ENCODE measurements around the gene WDR82.

The WDR82 gene

DNA sequence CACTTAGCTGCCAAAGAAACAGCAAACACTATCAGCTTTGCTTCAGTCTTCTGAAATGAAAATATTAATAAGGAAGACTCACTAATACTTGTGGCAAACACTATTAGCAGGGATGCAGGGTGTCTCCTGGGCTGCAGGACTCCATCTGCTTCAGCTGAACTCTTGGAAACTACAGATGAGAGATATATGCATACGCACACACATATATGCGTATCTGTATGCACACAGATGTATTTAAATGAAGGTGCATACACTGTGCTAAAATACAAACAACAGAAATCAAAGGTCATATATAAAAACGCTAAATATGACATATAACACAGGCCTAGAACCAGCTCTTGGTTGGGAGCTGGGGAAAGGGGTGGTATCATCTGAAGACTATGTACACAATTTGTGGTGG is 22.3 kb downstream of the WDR82 start:
- DNase-seq (ENCODE audit: low read depth in 2 of 2), result no peak

DNA sequence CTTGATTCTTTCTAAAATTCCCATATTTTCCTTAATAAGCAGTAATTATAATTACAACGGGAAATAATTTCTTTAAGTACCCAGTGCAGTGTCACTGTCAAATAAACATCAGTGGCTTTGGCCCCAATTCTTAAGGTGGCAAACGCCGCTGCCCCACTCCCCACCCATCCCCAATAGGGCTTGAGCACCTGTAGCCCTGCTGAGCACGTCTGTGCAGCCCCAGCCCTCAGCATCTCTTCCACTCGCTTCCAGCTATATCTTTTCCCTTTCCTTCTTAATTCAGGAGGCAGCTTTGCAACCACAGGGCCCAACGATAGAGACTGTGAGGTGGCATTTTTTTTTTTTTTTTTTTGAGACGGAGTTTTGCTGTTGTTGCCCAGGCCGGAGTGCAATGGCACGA is 23.8 kb downstream of the WDR82 start:
- DNase-seq (ENCODE audit: low read depth in 2 of 2), result no peak

DNA sequence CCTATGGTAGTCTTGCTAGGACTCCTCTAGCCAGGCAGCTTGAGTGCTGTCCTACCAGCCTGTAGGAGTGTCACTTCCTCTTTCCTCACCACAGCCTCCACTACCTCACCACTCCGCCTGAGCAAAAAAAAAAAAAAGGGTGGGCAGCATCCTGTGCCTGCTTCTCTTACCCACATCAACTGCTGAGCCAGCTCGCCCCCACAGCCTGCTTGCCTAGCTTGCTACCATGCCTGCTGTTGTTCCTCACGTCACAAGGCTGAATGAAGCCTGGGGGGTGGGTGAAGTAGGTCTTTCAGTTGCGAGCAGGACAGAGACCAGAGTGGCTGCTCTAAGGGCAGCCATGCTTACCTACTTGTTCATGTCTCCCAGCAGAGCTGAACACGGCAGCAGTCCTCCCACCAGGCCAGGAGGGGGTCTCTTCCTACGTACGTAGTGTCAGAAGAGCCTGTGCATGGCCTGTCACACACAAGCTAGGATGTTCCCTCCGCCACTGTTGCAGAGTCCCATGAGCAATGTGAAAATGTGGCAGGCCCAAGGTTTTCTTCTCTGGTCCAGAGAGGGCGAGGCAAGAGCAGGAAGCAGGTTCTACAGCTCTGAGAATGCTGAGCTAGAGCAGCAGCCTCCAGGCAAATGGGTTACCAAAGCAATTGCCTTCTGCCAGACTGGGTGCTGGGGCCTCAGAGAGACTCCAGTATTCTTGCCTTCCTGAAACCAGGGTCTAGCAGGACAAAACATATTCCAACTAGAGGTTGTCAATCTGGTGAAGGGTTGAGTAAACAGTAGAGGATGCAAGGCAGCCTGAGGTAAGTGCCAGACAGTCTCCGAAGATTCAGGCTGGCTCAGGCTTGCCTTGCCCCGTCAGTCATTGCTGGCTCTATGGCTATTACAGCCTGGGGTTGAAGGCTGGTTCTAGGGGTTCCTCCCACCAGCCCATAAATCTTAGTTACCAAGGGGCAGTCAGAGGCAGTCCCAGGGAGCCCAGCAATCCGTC is 24.8 kb downstream of the WDR82 start:
- DNase-seq (ENCODE audit: low read depth in 2 of 2), result no peak

DNA sequence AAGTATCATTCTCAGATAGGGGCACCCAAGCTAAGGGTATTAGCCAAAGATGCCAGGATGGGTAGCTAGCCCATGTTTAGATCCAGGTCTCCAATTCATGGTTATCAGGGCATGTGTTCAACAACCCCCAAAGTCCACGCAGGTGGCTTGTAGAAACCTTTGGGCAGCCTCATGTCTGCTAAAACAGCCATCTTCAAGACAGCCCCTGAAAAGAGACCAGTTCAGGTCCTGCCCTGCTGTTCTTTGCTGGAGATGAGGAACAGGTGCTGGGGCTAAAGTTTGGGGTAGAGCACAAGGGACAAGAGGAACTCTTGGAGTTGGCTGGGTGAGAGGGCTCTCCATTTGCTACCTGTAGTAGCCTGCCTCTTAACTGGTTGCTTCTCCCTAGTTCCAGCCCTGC is 28.3 kb downstream of the WDR82 start:
- DNase-seq (ENCODE audit: low read depth in 2 of 2), result no peak

DNA sequence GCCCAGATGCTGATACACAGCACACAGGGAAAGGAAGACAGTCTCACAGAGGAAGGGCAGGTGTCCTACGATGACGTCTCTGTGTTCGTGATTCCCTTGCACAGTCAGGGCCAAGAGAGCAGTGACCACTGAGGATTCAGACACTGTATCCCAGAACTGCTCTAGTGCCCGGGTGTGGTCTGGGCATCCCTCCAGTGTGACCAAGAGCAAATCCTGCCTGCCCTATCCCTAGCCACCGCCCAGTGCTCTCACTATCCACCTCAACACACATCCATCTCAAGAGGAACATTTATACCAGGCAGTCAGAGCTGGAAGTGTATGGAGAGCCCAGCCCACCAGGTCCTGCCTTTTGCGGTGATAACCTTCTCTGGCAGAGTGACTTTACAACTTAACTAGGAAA is 28.8 kb downstream of the WDR82 start:
- DNase-seq (ENCODE audit: low read depth in 2 of 2), result no peak

DNA sequence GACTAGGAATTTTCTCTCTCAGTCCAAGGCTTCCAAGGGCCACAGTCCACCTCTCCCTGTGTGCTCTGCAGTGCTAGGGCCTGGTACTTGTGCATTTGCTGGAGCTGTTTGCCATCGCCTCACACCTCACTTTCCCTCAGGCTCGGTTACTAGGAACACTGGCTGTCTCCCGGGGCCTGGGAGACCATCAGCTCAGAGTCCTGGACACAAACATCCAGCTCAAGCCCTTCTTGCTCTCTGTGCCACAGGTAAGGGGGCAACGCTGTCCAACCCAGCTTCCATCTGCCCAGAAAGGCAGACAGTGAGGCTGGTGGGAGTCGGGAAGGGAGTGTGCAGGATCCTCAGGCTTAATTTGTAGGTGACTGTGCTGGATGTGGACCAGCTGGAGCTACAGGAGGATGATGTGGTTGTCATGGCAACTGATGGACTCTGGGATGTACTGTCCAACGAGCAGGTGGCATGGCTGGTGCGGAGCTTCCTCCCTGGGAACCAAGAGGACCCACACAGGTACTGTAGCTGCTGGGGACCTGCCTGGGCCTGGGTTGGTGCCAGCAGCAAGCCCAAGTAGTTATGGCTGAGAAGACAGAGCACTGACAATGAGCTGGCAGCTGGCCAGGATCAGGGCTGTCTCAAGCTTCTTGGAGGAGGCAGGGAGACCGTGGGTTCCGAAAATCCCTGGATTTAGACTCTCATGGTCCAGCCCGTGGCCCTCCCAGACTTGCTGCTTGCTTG is 29.5 kb downstream of the WDR82 start:
- DNase-seq (ENCODE audit: low read depth in 2 of 2), result no peak

DNA sequence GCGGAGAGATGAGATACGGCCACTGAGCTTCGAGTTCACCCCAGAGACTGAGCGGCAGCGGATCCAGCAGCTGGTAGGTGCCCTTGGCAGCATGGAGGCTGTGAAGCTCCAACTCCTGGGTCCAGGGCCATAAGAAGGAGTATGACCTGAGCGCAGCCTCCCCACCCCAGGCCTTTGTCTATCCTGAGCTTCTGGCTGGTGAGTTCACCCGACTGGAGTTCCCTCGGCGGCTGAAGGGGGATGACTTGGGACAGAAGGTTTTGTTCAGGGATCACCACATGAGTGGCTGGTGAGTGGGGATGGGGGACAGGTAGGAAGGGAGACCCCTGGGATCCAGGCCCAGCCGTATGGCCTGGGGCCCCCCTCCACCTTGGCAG is 30.3 kb downstream of the WDR82 start:
- DNase-seq (ENCODE audit: low read depth in 2 of 2), result no peak

DNA sequence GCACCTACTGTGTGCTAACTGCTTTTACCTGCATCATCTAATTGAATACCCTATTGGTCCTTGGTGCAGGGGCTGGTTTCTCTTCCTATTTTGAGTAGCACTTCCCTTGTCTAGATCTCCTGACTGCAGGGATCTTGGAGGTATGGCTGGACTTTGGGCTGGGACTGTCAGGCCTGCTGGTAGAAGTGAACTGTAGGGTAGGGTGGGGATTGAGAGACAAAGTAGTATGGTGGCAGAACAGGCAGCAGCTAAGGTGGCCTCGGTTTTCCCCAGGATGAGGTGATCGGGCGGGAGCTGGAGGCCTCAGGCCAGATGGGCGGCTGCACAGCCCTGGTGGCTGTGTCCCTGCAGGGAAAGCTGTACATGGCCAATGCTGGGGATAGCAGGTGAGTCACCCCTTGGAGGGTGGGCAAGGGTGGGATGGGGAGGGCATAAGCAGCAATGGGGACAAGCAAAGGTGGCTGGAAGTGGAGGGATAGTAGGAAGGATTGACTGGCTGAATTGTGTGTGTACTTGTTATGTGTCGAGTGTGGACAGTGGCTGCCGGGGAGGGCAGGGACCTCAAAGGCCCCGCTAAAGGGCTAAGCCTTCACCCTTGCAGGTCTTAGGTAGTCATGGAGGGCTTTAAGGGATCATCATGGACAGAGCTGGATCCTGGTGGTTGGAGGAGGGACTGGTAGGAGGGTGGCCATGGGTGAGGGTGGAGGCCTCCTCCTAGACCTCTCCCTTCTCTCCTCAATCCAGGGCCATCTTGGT is 30.9 kb downstream of the WDR82 start:
- no peak for DNase-seq (ENCODE audit: low read depth in 2 of 2)

DNA sequence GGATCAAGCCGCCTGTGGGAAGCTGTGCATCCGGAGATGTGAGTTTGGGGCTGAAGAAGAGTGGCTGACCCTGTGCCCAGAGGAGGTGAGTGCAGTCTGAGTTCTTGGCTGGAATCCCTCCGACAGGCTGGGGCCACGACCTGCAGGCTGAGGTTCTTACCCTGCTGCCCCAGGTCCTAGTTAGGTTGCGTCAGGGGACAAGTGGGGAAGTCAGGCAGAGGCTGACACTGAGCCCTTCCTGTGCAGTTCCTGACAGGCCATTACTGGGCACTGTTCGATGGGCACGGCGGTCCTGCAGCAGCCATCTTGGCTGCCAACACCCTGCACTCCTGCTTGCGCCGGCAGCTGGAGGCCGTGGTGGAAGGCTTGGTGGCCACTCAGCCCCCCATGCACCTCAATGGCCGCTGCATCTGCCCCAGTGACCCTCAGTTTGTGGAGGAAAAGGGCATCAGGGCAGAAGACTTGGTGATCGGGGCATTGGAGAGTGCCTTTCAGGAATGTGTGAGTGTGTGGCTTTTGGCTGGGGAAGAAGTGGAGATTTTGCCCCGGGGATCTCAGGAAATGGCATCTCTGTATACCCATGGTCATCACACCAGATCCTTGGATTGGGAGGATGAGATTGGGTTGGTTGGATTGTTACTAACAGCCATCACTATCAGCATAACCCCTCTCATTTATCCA is 31.6 kb downstream of the WDR82 start:
- DNase-seq (ENCODE audit: low read depth in 2 of 2), result no peak

DNA sequence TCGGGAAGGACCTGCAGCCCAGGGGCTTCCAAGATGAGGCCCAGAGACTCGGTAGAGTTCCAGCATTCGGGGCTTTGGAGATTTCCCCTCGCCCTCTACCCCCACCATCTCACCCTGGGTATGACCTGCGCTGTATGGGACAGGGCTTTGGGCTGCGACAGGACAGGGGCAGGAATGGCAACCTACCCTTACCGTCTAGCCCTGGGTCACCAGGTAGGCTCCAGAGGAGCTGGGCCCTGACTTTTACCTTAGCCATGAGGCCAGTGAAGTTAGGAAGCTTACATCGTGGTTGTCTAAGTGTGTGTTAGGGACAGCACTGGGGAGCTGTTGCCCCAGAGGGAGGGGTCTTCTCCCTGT is 32.2 kb downstream of the WDR82 start:
- DNase-seq (ENCODE audit: low read depth in 2 of 2), result no peak

DNA sequence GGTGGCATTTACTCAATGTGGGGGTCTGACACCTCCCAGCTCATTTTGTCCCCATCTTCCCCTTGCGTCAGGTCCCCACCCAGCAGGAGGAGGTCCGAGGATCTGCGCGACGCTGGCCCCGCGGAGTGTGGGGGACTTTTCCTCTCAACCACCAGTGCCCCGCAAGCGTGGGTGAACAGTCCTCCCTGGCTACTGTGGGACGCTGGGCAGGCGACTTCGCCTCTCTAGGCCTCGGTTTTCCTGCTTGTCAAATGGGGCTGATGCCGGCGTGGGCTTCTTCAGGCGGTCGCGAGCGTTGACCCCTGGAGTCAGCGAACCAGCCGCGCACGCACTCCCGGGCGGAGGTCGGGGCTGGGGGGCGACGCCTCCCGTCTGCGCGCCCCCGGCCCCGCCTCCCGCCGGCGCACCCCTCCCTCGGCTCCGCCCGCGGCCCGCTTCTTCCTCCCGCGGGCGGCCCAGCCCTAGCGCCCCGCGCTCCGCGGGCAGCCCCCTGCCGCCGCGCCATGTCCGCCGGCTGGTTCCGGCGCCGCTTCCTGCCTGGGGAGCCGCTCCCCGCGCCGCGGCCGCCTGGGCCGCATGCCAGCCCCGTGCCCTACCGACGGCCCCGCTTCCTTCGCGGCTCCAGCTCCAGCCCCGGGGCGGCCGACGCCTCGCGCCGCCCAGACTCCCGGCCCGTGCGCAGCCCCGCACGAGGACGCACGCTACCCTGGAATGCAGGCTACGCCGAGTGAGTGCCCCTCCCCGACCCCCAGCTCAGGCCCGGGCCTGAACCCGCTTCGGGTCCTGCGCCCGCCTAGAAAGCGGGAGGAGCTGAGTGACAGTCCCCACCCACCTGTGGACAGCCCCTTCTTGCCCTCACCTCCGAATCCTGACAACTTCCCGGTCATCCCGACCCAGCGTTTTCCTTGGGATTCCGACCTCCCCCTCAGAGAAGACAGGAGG is 32.9 kb downstream of the WDR82 start, which contains the start of gene PPM1M:
TSS of gene PPM1M (plus strand) at position 438 of the 942 bp plus-strand sequence. CDS start at position 504, 66 bp downstream.
- DNase-seq (ENCODE audit: low read depth in 2 of 2), result no peak

DNA sequence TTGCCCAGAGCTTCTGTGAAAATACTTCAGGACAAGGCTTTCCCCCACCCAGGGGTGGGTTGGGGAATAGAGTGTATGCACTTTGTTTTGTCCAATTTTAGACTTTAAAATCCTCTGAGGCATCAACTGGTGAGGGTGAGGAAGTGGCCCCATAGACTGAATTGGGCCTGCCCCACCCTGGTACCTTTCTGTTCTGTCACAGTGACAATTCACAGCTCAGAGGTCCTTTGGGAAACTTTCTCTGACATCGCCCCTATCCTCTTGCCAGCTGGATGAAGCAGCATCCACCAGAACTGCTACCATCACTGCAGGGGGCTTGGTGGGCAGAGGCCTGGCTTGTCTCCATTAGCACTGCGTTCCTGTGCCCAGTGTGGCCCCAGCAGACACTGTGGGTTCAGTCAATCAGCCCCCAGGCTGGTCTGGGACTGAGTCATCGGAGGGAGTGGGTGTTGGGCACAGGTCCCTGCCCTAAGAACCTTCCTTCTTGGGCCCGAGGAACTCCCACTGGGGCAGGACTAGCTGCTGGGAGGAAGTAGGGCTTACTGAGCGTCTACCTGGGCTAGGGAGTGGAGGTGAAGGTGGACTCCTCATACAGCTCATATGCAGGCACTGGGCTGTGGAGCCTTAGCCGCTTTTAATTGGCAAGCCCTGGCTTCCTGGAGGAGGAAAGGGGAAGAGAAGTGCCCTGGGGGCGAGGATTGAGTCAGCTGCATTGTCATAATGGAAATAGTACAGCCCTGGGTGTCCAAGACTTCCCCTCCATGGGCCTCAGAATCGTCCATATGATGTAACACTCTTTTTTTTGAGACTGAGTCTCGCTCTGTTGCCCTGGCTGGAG is 34.4 kb downstream of the WDR82 start:
- DNase-seq (ENCODE audit: low read depth in 2 of 2), result no peak

DNA sequence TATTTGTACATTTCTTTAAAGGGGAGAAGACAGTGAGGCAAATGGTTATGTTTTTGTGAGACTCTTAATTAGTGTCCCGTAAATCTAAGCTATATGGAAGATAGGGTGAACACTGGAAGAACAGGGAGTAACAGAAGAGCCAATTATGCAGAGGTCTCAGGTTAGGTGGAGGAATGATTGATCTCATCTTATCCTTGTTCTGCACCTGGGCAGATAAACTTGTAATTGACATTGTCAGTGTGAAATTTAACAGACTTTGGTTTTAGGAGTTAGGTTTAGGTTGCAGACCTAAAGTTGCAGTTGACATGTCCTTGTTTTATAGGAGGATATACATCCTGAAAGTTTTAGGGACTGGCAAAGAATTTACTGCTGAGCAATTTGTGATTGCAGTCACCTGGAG is 36.4 kb downstream of the WDR82 start:
- DNase-seq (ENCODE audit: low read depth in 2 of 2), result no peak

DNA sequence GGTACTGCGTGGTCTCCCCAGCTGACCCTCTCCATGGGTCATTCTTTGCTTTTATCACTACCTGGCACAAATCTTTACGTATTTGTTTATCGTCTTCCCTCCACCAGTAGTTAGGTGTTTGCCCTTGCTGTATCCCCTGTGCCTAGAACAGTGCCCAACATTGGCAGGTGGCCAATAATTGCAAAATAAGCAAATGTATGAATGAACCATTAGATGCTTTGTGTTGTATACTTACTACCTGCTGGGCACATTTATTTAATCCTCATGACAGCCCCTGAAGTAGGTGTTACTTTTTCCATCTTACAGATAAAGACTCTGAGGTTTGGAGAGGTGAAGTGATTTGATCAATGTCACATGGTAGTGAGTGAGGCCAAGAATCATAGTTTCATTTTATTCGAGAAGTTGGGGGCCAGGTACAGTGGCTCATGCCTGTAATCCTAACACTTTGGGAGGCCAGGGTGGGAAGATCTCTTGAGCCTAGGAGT is 37.5 kb downstream of the WDR82 start:
- no peak for DNase-seq (ENCODE audit: low read depth in 2 of 2)

DNA sequence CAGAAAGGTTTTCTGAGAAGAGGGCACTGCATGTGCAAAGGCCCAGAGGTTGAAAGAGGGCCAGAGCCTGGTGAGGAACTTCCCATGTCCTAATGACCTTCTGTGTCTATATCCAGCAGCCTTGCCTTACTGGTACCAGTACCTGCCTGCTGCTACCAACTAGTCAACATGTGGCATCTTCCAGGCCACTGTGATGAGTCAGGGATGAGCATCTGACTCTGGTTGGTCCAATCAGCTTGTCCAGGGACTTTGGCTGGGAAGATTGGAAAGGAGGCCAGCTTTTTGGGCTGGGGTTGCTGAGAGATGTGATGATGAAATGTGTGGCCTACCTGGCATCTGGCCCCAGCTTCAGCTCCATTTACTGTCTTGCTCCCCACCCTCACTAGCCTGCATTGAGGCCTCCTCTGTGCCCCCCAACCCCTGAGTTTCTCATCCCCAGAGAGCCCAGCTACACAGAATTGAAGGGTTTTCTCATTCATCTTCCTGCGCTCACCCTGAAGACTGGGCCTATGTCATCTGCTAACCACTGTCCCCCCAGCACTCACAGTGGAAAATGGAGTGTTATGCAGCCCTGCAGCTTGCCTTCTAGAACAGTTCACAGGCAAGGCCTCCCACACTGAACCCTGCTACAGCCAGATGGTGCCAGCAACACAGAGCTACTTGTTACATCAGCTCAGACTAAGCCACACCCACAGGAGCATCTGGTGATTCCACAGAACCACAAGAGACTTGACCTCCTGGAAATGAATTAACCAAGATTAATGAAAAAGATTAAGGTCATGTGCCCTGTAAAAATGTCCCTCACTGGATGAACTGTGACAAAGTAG is 38.2 kb downstream of the WDR82 start:
- peak; percentile 74 to 78 for DNase-seq (ENCODE audit: low read depth in 2 of 2)

DNA sequence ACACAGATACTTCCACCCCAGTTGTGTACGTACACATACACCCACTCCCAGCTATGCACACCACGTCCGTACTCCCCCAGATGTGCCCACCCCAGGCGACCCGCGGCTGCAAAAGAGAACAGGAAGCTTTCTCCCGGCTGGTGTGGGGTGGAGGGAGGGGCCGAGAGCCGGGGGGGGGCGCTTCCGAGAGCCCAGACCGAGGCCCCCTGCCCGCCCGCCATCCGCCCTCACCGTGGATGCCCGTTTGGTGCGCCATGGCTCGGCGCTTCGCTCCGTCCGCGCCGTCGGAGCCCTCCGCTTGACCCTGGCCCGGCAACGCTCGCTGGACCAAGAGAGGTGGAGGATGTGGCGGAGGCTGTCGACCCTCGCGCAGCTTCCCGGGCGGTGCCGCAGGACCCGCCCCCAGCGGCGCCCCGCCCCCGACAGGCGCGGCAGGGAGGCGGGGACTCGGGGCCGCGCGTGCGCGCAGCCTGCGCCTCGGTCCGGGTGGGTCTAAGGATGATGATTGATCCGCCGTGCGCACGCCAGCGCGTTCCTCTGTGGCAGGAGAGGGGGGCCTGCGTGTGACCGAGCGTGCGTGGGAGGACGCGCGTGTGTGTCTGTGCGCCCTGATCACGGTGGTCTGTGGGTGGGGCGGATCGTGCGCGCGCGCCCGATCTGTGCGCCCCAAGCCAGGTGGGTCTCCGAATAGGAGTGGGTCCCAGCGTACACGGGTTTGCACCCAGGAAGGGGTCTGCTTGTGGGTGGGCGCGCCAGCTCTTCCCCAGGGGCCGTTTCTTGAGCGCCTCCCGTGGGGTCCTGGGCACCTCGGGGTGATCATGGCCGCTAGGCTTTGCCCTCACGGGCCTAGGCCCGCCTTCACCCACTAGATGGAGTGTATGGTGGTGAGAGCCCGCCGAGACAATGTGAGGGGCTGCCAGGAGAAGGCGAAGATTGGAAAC is 39.4 kb downstream of the WDR82 start, which contains the start of gene TWF2:
TSS of gene TWF2 (minus strand) at position 398 of the 941 bp plus-strand sequence. CDS start at position 256, 142 bp downstream.
- DNase-seq (ENCODE audit: low read depth in 2 of 2), result peak; percentile 57 to 62

DNA sequence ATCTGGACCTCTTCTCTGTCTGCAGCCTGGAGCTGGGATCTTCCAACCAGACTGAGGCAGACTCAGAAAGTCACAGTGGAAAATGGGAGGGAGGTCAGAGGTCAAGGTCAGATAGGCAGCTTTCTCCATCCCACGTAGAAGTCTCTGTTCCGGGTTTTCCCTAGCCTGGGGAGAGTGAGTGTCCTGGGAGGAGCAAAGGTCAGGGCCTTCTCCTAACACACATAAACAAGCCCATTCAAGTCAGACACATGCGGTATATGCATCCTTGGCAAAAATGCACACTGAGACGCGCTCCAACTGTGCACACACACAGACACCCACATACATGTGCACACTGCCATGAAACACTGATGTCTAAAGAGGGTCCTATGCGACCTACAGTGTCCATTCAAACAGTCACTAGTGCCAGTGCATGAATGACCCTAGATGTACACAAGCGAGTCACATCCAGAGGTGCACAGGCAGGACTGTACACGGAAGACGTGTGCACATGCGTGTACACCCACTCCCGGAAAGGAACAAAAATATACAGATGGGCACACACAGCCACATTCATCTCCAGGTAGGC is 40.2 kb downstream of the WDR82 start:
- DNase-seq (ENCODE audit: low read depth in 2 of 2), result no peak

All from fibroblast of skin of left quadriceps (primary cell).